Dermis blood vessel endothelial cell (primary cell): ENCODE measurements around the gene EPB42. TPM values are rescaled to one million over a fixed set of nuclear protein-coding genes. Genes with fewer than 3 reads are reported as not detected.
"Not testable (repeated sequence)": the region's sequence is repeated elsewhere in the genome, so short reads cannot be mapped to it uniquely, and the experiment has no call there.

ENCODE experiments used
- DNase-seq: peaks from one replicate; pipeline ENCODE4 v3.0.0; 2010
- total RNA-seq: library from RNA; depleted of rRNA; stranded (reverse); fragments of >200 nt; gene quantifications from 2 replicates; pipeline ENCODE4 v1.2.3, GENCODE V29; 2014

Gene EPB42
- total RNA-seq, 1 donor from 2014 or later, result not detected

DNA sequence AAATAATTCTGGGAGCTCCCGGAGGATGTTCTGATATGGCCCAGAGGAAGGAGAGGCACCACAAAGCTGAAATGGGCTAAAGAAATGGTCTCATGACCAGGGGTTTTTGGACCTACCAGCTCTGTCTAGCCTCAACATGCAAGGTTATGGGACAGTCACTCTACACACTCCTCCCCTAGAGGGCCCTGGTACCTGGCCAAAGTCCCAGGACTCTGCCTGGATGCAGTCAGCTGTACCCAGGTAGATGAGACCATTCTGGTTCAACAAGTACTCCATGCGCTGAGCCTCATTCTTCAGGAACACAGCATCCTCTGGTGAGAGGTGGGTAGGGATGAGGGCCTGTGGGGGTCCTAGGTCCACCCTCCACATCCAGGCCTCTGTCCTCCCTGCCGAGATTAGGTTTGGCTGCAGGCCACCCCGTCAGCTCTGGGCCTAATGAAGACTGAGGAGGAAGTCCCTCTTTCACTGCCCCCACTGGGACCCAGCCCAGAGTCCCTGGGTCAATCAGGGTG is 9.5 kb downstream of the EPB42 start:
- no peak for DNase-seq

DNA sequence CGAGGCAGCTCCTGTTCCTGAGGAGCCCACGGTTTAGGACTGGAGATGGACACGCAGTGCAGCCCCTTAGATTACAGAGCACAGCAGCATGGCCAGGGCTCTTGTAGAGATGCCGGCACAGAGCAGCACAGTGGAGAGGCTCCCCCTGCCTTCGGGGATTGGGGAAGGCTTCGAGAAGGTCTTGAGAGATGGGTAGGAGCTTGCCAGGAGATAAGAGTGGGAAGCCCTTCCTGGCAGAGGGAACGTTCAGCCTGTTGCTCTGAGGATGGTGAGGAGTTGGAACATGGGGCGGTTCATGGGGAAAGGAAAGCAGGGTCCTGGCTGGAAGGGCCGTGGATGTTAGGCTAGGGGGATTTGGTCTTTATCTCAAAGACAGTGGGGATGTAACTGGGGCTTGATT is 10.0 kb downstream of the EPB42 start:
- no peak for DNase-seq

DNA sequence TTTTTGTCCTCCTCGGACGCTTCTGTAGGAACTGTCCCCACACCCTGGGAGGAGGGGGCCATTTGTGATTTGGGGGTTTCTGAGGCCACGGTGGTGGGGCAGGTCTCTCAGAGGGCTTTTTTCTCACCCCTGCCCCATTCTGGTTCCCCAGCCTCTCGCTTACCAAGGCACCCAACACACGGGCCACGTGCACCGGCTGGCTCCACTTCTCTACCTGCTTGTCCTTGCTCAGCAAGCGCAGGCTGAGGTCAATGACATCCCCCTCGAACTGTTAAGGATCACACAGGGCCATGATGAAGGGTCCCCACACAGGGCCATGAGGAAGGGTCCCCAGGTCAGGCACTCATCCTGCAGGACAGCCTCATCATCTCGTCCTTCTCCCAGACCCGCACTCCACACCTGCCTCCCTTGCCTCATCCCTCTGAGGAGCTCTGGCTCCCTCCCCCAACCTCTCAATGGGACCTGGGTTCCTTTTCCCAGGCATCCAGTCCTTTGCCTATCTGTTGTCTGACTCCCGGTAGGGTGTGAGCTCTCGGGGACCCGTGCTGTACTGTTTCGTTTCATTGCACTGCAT is 10.6 kb downstream of the EPB42 start:
- no peak for DNase-seq

DNA sequence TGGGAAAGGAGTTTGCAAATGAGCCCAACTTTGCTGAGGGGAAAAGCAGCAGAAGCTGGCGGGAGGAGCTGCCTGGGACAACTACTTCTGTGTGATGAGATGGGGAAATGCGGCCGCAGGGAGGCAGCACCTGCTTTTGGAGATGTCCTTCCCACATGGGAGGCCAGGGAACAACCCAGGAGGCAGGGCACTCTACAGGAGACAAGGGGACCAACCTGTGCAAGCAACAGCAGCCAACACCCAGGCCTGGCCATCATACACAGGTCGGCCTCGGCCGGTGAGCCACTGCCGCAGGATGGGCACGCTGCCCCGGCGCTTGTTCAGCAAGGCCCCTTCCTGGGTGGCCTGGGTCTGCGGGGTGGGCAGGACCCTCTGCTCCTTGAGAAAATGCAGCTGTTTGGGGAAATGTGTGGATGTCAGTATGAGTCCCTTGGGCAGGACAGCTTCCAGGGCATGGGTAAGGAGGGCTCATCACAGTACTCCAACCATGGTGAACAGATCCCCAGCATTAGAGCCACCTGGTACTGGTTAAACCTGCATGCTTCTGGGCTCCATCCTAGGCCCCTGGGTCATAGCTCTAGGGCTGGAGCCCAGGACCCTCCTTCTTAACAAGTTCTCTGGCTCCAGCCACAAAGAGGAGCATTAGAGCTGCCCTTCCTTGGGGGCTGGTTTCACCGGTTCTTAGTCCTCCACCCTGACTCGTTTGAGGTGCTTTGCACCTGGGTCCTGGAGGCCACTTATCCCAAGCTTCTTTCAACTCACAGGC is 11.6 kb downstream of the EPB42 start:
- peak; percentile 19 for DNase-seq

DNA sequence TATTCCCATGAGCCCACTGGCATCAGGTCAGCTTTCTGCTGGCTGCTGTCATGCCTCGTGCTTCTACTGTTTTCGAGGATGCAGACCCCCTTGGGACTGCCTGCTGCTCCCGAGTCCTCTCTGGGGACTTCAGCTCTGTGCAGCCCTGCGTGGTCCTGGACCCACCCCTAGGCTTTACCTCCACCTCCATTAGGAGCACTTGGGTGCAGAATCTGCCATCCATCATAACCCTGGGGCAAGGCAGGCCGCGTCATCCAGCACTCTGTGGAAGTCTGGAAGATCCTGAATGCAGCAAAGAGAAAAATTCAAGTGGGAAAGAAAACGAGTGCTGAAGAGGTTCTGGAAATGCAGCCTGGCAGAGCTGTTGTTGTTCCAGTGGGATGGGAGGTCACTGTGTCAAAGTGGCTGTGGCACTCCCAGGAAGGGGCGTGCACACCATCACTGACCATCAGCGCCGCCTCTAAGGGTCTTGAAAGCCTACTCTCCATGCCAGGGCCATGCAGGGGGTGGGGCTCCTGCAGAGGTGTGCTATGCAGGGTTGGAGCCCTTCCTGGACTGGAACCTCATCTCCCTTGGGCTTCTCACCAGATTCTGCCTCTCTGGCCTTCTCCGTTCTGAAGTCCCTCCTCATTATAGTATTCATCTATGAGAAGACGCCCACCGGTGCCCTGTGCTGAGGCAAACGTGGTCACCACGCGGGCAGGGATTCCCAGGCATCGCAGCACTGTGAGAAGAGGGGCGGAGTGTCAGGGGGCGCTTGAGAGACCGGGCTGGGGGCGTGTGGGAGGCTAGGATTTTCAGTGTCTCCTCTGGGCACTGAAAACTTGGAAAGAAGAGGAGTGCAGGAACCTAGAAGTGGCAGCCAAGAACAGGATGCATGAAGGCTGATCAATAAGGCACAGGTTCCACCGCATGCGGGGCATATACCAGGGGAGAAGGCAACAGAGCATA is 12.5 kb downstream of the EPB42 start:
- DNase-seq, result no peak

DNA sequence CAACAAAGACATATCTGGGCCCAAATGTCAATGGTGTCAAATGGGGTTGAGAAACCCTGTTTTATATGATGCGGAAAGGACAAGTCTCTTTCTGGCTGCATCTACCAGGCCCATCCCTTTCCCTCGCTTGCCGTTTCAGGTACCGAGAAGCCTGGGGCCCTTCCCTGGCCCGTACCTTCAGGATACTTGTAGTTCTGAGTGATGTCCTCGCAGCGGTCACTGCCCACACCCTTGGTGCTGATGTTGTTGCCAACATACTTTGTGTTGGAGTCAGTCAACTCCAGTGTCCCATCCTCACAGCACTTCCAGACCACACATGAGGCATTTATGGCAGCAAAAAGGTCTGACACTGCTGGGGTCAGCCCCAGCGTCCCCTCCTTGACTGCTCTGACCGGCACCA is 13.8 kb downstream of the EPB42 start:
- DNase-seq, result no peak

DNA sequence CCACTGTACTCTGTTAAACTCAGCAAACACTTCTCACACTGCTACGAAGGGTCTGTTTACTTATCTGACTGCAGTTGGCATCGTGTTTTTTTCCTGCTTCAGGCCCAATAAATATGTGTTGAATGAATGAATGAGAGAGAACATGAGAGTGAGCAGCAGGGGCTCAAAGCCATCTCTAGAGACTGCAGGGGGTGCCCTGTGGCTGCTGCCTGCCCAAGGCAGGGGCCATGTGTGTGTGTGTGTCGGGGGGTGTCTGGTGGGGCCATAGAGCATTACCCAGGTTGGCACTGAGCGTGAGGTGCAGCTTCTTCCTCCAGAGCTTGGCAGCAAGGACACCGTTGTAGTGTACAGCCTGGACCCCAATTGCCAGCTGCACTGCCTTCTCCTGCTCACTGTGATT is 14.8 kb downstream of the EPB42 start:
- no peak for DNase-seq

DNA sequence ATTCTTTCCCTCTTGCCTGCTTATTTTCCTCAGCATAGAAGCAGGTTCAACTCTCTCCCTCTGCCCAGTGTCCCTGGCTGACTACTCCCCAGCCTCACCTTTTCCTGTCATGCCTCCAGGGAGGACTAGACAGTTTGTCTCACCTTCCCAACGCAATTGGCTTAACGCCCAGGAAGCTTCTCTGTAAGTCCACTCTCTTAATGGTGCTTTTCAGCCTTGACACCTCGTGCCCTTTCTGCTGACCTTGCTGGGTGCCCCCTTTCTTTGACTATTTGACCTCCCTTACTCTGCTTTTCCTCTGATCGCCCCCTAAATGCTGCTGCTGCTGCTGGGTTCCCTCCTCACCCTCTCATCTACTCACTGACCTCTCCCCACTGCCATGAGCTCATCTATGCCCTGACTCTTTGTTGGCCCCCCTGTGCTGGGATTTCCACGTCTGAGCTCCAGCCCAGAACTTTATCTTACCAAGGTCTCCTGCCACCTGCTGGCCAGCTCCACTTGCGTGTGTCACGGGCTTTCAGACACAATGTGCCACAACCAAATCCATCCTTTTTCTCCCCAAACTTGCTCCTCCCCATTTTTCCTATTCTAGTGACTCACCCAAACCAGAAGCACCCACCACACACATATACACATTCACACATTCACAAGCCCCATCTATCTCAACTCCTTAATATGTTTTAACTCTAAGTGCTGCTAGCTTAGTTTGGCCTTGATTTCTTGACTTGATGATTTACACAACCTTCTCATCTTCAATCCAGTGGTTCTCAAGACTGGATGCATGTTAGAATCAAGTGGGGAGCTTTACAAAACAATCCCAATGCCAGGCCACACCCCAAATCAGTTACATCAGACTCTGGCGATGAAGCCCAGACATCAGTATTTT is 16.6 kb downstream of the EPB42 start:
- peak; percentile 87 for DNase-seq

DNA sequence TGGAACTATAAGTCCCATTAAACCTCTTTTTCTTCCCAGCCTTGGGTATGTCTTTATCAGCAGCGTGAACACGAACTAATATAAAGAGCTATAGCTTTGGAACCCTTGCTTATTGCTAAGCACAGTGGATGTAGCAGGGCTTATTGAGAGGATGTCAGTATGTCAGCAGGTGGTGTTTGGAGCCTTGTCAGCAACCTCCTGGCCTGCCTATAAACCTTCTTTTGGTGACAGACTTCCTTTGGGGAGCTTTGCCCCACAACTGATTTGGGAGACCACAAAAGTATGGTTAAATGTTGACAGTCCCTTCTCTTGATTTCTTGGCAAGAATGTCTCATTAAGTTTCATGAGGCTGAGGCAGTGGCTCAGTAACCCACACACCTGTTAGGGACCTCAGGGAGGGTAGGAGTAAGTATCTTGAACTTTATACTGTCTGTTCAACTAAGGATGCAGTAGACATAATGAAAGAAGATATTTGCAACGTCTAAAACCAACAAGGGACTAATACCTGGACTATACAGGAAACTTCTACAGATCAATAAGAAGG is 20.8 kb downstream of the EPB42 start:
- no peak for DNase-seq

DNA sequence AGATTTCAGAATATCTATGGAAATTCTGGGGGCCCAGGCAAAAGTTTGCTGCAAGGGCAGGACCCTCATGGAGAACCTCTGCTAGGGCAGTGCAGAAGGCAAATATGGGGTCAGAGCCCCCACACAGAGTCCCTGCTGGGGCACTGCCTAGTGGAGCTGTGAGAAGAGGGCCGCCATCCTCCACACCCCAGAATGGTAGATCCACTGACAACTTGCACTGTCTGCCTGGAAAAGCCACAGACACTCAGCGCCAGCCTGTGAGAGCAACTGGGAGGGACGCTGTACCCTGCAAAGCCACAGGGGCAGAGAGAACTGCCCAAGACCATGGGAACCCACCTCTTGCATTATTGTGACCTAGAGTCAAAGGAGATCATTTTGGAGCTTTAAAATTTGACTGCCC is 21.8 kb downstream of the EPB42 start:
- no peak for DNase-seq

DNA sequence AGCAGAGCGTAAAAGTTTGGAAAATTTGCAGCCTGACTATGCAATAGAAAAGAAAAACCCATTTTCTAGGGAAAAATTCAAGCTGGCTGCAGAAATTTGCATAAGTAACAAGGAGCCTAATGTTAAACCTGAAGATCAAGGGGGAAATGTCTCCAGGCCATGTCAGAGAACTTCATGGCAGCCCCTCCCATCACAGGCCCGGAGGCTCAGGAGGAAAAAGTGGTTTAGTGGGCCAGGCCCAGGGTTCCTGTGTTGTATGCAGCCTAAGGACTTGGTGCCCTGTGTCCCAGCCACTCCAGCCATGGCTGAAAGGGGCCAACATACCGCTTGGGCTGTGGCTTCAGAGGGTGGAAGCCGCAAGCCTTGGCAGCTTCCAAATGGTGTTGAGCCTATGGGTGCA is 22.3 kb downstream of the EPB42 start:
- DNase-seq, result not testable (repeated sequence)

DNA sequence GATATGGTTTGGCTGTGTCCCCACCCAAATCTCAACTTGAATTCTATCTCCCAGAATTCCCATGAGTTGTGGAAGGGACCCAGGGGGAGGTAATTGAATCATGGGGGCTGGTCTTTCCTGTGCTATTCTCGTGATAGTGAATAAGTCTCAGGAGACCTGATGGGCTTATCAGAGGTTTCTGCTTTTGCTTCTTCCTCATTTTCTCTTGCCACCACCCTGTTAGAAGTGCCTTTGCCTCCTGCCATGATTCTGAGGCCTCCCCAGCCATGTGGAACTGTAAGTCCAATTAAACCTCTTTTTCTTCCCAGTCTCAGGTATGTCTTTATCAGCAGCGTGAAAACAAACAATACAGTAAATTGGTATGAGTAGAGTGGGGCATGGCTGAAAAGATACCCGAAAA is 23.0 kb downstream of the EPB42 start:
- DNase-seq, result not testable (repeated sequence)

DNA sequence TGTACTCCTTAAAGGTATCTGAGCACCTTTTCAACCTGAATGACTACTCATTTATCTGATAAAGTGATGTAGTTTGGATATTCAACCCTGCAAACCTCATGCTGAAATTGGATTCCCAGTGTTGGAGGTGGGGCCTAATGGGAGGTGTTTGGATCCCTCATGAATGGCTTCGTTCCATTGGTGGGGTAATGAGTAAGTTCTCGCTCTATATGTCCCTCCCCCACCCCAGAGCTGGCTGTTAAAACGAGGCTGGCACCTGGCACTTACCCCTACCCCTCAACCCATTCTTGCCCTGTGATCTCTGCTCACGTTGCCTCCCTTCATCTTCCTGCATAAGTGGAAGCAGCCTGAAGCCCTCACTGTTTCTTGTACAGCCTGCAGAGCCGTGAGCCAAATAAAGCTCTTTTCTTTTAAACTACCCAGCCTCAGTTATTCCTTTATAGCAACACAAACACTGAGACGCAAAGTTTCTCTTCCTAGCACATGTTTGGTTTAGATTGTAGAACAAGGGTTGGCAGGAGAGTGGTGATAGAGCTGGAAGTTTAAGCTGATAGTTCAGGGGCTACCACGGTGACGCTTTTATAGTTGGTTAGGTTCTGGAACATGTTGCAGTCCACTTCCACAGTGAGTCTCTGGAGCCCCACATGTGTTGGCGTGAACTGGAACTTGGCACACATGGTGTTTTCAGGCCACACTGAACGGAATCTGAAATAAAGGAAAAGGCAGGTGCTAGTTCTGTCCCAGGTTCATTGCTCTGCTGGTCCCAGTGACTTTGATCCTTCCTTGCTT is 23.9 kb downstream of the EPB42 start:
- DNase-seq, result no peak

DNA sequence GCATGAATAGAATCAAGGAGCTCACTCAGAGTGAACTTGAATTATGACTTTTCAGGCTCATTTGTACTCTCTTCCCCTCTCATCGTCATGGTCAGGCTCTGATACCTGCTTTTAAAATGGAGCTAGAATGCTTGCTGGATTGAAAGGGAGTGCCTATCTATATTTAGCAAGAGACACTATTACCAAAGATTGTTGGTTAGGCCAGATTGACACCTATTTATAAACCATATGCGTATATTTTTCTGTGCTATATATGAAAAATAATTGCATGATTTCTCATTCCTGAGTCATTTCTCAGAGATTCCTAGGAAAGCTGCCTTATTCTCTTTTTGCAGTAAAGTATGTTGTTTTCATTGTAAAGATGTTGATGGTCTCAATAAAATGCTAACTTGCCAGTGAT is 26.0 kb downstream of the EPB42 start:
- no peak for DNase-seq

DNA sequence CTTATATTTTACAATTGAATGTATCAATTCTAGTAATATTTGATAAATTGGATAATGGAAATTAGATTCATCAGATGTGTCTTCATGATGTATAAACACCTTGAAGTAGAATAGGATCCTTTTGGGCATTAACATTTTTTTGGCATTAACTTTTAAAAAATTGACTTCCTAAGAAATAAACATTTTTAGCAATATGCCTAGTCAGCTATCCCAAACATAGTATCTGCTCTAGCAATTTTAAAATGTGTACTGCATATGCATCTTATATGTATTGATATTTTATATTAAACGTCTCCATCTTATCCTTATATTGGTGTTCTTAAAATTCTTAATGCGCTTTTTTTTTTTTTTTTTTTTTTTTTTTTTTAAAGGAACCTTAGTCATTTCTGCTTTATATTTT is 27.1 kb downstream of the EPB42 start:
- no peak for DNase-seq

DNA sequence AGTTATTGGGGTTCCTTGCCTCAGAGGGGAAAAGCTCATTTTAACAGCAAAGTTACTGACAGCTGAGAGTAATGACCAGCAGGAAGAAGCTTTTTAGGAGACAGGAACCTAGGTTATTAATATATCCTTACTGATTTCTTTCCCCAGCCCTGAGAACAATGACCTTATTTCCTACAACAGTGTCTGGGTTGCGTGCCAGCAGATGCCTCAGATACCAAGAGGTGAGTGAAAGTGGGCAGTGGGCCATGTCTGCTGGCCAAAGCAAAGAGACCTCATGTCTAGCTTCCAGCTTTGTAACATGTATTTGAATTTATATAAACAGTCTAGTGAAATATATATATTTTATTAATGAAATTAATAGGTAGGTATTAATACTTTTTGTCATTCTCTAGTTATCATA is 30.6 kb downstream of the EPB42 start:
- peak; percentile 94 for DNase-seq

DNA sequence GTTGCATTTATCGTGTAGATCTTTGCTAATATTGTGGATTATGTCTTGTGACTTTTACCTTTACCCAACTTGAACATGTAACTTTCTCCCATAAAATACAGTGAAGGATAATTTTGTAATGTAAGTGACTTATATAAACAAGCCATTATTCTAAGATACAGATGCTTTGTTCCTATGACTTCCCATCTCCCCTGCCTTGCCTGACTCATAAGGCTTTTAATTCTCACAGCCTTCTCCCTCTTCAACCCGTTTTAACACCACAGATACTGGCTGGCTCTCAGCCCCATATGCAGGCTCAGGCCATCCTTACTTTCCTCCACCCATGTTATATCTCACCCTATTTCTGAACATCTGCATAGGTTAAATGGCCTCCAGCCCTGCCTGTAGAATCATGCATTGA is 31.5 kb downstream of the EPB42 start:
- DNase-seq, result peak; percentile 63

DNA sequence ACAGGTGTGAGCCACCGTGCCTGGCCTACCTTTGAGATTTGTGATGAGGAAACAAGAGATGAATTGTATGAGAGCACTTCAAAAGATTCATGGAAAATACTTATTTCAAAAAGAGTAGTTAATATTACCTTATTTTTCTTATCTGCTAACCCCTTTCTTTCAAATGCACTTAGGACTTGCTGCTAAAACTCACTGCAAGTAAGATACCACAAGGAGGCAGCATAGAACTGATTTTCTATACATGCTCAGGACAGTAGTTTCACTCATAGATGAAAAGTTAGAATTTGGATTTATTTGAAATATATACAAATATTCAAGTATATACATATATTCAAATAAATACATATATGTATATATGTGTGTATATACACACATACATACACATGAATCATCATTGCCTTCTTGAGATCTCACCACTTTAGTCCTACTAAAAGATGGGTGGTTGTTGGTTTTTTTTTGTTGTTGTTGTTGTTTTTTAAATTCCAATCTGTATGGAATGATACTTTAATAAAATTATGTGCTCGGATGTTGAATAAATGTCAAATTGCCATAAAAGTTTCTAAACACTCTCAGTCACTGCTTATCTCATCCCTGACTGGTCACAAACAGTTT is 33.2 kb downstream of the EPB42 start:
- peak; percentile 78 for DNase-seq

DNA sequence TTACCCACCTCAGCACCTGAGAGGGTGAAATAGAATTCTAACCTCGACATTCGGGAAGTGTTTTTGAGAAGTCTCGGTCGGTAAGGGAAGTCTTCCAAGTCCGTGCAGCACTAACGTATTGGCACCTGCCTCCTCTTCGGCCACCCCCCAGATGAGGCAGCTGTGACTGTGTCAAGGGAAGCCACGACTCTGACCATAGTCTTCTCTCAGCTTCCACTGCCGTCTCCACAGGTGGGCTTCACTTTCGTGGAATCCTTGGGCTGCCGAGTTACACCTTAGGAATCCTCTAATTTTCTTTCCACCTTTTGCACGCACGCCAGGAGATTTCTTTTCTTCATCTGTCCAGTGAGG is 34.8 kb downstream of the EPB42 start:
- peak; percentile 25 for DNase-seq

DNA sequence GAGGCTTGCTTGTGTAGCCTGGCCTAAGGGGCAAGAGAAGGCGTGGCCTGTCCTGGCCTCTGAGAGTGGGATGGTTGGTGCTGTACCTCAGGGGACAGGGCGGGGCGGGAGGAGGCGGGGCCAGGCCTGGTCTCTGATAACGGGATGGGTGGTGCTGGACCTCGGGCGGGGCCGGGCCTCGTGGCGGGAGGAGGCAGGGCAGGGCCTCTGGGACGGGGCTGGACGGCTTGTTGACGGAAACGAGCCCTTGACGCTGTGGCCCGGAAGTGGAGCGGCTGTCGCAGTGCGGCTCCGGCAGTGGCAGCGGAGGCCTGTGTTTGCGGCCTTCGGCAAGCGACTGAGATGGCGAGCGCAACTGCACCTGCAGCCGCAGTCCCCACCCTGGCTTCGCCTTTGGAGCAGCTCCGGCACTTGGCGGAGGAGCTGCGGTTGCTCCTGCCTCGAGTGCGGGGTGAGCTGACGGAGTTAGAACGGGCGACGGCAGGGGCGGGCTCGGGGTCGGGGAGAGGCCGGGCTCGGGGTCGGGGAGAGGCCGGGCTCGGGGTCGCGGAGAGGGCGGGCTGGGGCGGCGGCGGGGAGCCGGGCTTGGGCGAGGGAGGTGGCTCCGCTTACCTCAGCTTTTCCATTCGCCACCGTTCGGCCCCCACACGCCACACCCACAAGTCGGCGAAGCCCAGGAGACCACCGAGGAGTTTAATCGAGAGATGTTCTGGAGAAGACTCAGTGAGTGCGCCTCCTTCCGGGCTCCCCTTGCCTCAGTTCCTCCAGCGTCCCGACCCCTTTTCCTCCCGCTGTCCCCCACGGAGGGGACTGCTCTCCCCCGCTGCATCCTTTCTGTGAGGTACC is 35.4 kb downstream of the EPB42 start, which contains the start of gene CCNDBP1:
TSS of gene CCNDBP1 (plus strand) at position 247 of the 846 bp plus-strand sequence. CDS start at position 343, 96 bp downstream.
- peak; percentile 69 for DNase-seq
